Osteoblast (primary cell): ENCODE data around the gene EPB41. TPM values are rescaled to one million over a fixed set of nuclear protein-coding genes. Genes with fewer than 3 reads are reported as not detected.
"Not testable (repeated sequence)": the region's sequence is repeated elsewhere in the genome, so short reads cannot be mapped to it uniquely, and the experiment has no call there.

Source experiments
- DNase-seq: peaks from one replicate; pipeline ENCODE4 v3.0.0; 2011; ENCODE audit warnings: low spot score, mixed read lengths; ENCODE audit not compliant: insufficient read length; ENCODE audit errors: missing footprints
- H2AFZ ChIP-seq: 2 replicates; pipeline ENCODE4 v1.6.0; 2011; ENCODE audit warnings: mild to moderate bottlenecking, low read length
- H3K27ac ChIP-seq: 2 replicates; pipeline ENCODE4 v1.5.1; 2011; ENCODE audit warnings: mild to moderate bottlenecking, low read depth, low read length, moderate library complexity
- H3K27me3 ChIP-seq: 2 replicates; pipeline ENCODE4 v1.6.0; 2012; ENCODE audit warnings: mild to moderate bottlenecking, control low read depth, inconsistent platforms, low read length, moderate library complexity; ENCODE audit not compliant: insufficient read depth
- H3K36me3 ChIP-seq: 2 replicates; pipeline ENCODE4 v1.5.1; 2011; ENCODE audit warnings: mild to moderate bottlenecking, low read length, control low read depth, moderate library complexity; ENCODE audit not compliant: insufficient read depth
- H3K4me1 ChIP-seq: 2 replicates; pipeline ENCODE4 v1.5.1; 2011; ENCODE audit warnings: mild to moderate bottlenecking, low read length, control low read depth, moderate library complexity; ENCODE audit not compliant: insufficient read depth
- H3K4me2 ChIP-seq: 2 replicates; pipeline ENCODE4 v1.6.0; 2011; ENCODE audit warnings: mild to moderate bottlenecking, low read length; ENCODE audit not compliant: insufficient read depth
- H3K4me3 ChIP-seq: fragments of 200-600 bp; sonication (generic); 3 replicates; pipeline ENCODE4 v1.5.1; 2012; ENCODE audit warnings: mild to moderate bottlenecking, low read length, inconsistent platforms; ENCODE audit not compliant: insufficient read depth
- H3K79me2 ChIP-seq: 2 replicates; pipeline ENCODE4 v1.6.0; 2012; ENCODE audit warnings: mild to moderate bottlenecking, low read length, control low read depth, inconsistent platforms; ENCODE audit not compliant: insufficient read depth
- H3K9me3 ChIP-seq: 2 replicates; pipeline ENCODE4 v1.5.1; 2011; ENCODE audit warnings: low read depth, low read length, control low read depth
- H4K20me1 ChIP-seq: 2 replicates; pipeline ENCODE4 v1.6.0; 2012; ENCODE audit warnings: mild to moderate bottlenecking, low read length, control low read depth; ENCODE audit not compliant: insufficient read depth
- CTCF ChIP-seq: IDR thresholded peaks from 2 replicates; pipeline ENCODE4 v1.5.1; 2011; ENCODE audit warnings: mild to moderate bottlenecking, low read depth, low read length, moderate library complexity; ENCODE audit errors: extremely low read depth
- total RNA-seq: library from RNA; depleted of rRNA; stranded (reverse); fragments of >200 nt; gene quantifications from 2 replicates; pipeline ENCODE4 v1.2.3, GENCODE V29; 2012

The EPB41 gene
- total RNA-seq, 1 donor = 20.6 TPM

- no peak for TF ChIP-seq CTCF
- no peaks in the 10 kb centered on the region for H3K4me1 ChIP-seq
- no peak overlapping the region for H3K4me2 ChIP-seq
- no peaks in the 10 kb centered on the region for H3K36me3 ChIP-seq
- DNase-seq = no peak
- H3K9me3 ChIP-seq = no peaks in the 10 kb centered on the region
- no peaks in the 10 kb centered on the region for H3K27me3 ChIP-seq
- no peak overlapping the region for H2AFZ ChIP-seq
- H3K4me3 ChIP-seq = no peak overlapping the region
- H3K27ac ChIP-seq = no peak overlapping the region
- H4K20me1 ChIP-seq = no peaks in the 10 kb centered on the region
- H3K79me2 ChIP-seq = no peaks in the 10 kb centered on the region
Observed at GRCh38 chr1:29032841-29033240, 118.5 kb downstream of the EPB41 start.

- Histone ChIP-seq H3K79me2 (no peaks in the 10 kb centered on the region), H2AFZ (no peak overlapping the region), H3K4me2 (no peak overlapping the region), H3K9me3 (no peaks in the 10 kb centered on the region), H4K20me1 (no peaks in the 10 kb centered on the region), H3K27ac (no peak overlapping the region), H3K36me3 (no peaks in the 10 kb centered on the region), H3K4me1 (no peaks in the 10 kb centered on the region), H3K27me3 (no peaks in the 10 kb centered on the region), H3K4me3 (no peak overlapping the region)
- TF ChIP-seq CTCF = peak; percentile 67
- peak; percentile 86 for DNase-seq
Observed at GRCh38 chr1:29033829-29034466, 119.6 kb downstream of the EPB41 start.

- Histone ChIP-seq H4K20me1 (no peaks in the 10 kb centered on the region), H3K4me1 (no peaks in the 10 kb centered on the region), H3K9me3 (no peaks in the 10 kb centered on the region), H2AFZ (no peak overlapping the region), H3K36me3 (no peaks in the 10 kb centered on the region), H3K4me3 (no peak overlapping the region), H3K4me2 (no peak overlapping the region), H3K27me3 (no peaks in the 10 kb centered on the region), H3K79me2 (no peaks in the 10 kb centered on the region), H3K27ac (no peak overlapping the region)
- no peak for DNase-seq
- no peak for TF ChIP-seq CTCF
Observed at GRCh38 chr1:29043274-29043965, 129.1 kb downstream of the EPB41 start.

- H3K36me3 ChIP-seq = no peaks in the 10 kb centered on the region
- no peaks in the 10 kb centered on the region for H3K27me3 ChIP-seq
- TF ChIP-seq CTCF = no peak
- H3K4me3 ChIP-seq = no peak overlapping the region
- no peak for DNase-seq
- no peak overlapping the region for H3K27ac ChIP-seq
- H3K4me2 ChIP-seq = no peak overlapping the region
- no peaks in the 10 kb centered on the region for H3K4me1 ChIP-seq
- no peaks in the 10 kb centered on the region for H3K79me2 ChIP-seq
- no peaks in the 10 kb centered on the region for H4K20me1 ChIP-seq
- no peak overlapping the region for H2AFZ ChIP-seq
- no peaks in the 10 kb centered on the region for H3K9me3 ChIP-seq
Observed at GRCh38 chr1:29044010-29044409, 129.6 kb downstream of the EPB41 start.

GRCh38 chr1:29045663-29046062, 131.3 kb downstream of the EPB41 start:
- not testable (repeated sequence) for H2AFZ ChIP-seq, H3K27me3 ChIP-seq, H3K4me1 ChIP-seq, H4K20me1 ChIP-seq, H3K9me3 ChIP-seq, H3K4me2 ChIP-seq, DNase-seq, H3K79me2 ChIP-seq, H3K27ac ChIP-seq, H3K4me3 ChIP-seq, H3K36me3 ChIP-seq
